ENCODE data around the gene MEF2D.

The MEF2D gene

DNA sequence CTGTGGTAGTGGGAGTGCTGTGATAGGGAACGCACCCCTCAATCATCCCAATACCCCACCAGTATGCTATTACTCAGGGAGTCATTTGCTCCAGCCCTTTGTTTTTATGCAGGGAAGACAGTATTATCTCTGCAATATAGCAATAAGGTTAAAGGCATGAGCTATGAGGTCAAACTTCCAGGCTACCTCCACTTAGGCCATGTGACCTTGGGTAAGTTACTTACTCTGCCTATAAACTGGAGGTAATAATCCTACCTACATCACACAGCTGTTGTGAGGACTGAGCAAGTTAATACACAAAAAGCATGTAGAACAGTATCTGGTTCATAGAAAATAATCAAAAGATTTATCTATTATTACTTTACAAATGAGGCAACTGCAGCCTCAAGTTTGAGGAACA lies 30.1 kb downstream of the MEF2D start:
- DNase-seq (ENCODE audit: low spot score), result no peak

GRCh38 chr1:156468693-156469345 lies 31.8 kb downstream of the MEF2D start:
- DNase-seq (ENCODE audit: low spot score), result no peak

DNA sequence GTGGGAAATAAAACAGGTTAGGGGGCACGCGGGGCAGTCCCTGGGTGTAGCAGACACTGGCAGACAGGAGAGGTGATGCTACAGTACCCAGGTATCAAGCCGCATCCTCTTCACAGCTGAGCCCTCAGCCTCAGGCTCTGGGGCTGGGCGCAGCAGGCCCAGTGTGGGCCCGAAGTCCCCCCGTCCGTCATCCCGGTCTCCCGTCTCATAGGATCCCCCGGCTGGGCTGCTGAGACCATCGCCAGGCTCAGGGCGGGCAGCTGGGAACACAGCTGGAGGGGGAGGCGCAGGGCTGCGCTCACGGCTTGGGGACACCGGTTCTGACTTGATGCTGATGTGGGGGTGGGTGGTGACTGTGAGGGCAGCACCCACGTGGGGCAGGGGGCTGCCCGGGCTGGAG lies 32.7 kb downstream of the MEF2D start:
- DNase-seq (ENCODE audit: low spot score), result no peak

DNA sequence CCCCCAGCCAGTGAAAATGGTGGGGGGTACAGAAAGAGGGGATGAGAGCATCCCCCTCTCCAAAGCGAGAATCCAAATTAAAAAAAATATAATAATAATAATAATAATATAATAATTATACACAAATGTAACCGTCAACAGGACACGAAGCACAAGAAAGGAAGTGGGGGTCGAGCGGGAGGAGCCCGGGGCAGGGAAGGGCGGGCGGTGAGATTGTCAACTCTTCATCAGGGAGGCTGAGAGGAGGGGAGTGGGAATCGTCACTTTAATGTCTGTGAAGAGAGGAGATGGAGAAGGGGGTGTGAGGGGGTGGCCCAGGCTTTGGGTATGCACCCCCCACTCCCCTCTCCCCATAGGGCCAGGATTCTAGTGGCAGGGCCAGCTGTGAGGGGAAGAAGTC lies 33.2 kb downstream of the MEF2D start:
- no peak for DNase-seq (ENCODE audit: low spot score)

DNA sequence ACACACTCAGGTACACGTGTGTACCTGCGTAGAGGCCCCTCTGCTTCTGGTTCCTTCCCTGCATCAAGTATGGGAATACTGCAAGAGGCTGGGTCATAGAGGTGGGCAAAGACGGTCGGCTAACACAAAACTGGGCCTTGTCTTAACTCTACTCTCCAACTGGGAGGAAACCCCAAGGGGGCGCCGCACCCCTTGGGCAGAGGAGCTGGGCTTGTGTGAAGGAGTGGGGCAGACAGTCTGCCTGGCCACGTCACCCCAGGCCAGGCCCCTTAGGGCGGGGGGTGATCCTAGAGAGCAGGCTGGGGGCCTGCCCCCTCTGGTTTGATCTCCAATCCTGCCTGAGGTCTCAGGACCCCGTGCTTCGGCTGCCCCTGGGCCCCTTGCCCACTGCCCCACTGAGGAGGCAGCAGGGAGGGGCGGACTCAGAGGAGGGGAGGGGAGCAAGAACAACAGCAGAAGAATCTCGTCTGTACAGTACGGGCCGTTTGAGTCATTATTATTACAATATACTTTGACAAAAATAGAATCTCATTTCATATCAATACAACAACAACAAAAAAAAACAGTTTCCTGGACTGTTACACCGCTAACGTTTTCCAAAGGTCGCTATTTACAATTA lies 34.7 kb downstream of the MEF2D start:
- DNase-seq (ENCODE audit: low spot score), result no peak

DNA sequence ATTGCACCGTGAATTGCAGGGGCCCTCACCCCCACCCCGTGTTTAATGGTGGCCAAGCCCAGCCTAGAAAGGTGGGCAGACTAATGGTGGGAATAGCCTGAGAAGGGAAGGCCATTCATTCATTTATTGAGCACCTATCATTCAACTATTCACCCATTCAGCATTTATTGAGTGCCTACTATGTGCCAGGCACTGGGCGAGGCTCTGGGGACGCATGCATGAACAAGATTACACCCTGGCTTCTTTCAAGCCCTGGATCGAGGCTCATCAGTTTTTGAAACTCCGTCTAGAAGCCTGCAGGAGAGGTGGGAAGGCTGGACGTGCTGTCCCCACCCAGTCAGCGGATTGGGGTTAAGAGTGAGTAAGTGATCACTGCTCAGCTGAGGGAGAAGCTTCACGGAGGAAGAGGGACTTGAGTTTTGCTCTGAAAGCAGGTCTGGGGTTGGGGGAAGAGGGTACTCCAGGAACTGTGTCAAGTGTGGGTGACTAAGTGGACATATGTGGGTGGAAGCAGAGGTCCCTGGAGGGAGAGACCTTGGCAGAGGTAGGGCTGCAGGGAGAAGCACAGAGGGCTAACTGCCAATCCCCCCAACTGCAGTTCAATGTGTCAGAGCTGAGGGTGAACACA lies 35.6 kb downstream of the MEF2D start:
- DNase-seq (ENCODE audit: low spot score), result no peak

DNA sequence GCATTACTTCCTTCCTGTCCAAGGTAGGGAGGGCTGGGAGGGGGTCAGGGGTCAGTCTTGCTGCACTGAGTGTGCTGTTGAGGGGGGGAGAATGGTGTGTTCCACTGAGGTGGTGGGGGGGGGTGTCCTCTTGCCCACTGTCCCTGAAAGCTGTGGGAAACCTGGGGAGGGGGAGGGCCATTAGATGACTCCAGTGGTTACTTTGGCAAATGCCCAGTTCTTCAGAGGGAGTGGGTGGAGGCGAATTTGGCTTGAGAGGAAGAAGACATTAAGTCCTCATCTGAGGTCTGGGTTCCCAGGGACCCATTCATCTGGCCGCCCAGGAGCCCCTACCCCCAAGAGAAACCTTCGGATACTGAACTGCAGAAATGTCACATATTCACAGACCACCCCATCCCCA lies 36.2 kb downstream of the MEF2D start:
- no peak for DNase-seq (ENCODE audit: low spot score)

GRCh38 chr1:156463874-156464273 lies 36.7 kb downstream of the MEF2D start:
- DNase-seq (ENCODE audit: low spot score), result no peak

GRCh38 chr1:156462954-156463795 lies 37.4 kb downstream of the MEF2D start:
- no peak for DNase-seq (ENCODE audit: low spot score)

- DNase-seq (ENCODE audit: low spot score), result no peak
Observed at GRCh38 chr1:156461781-156462647, 38.6 kb downstream of the MEF2D start.

GRCh38 chr1:156461109-156461508 lies 39.5 kb downstream of the MEF2D start:
- no peak for DNase-seq (ENCODE audit: low spot score)

DNA sequence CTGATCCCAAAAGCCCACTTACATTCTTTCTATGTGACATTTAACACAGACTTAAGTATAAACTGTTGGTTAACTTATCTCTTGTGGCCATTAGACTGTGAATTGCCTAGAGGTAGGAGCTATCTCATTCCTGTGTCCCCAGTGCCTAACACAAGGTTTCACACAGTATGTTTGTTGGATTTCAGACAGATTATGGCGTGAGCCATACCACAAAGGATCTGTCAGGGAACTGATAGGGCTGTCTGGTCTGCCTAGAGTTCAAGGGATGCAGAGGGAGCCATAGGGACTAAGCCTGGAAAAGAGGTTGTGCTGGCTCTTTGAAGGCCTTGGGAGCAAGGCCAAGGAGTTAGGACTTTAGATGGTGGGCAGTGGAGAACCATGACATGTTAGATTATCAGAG lies 40.0 kb downstream of the MEF2D start:
- DNase-seq (ENCODE audit: low spot score), result no peak

DNA sequence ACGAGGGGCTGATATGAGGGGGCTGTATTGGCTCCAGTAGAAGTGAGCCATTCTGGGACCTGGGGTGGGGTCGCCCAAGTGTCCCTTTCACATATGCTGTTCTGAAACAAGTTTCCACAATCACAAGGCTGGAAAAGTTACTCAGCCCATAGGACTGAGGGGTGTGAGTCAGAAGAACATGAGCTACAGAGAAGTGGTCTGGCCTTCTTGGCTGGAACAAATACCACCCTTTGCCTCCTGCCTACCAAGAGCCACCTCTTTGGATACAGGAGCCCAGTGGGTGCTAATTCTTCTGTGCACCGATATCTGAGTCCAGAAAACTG lies 42.4 kb downstream of the MEF2D start:
- DNase-seq (ENCODE audit: low spot score), result no peak

DNA sequence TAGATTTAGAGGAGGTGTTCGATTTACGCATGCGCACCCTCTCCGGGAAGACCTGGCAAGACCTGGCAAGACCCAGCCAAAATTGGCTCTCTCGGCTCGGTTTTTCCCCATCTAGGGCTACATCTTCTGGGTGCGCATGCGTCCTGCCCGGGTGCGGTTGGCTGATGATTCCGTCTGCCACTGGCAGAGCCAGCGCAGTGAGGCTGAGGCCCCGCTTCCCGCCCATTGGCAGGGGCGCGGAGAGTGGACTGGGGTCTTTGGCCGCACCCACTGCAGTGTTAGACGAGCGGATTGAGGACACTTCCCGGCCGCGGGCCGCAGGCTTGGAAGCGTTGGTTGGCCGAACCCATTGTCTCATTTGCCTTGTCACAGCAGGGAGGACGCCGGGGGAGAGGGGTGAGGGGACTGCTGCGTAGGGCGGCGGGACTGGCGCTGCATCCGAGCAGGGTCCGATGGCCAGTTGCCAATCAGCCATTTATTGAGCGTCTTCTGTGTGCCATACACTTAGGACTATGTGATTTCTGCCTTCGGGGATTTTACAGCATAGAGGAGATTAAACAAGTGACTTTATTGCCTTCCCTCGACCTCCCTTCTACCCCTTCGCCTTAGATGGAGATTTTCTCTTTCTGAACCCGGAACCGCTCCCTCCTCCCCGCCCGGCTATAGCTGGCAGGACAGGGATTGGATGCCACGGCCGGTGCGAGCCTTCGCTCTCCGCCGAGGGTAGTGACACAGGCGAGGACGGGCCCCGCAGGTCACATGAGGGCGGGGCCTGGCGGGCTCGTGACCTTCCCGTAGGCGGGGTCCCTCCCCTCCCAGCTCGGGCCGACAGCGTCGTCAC lies 43.7 kb downstream of the MEF2D start:
- DNase-seq (ENCODE audit: low spot score), result peak; percentile 98

- DNase-seq (ENCODE audit: low spot score), result no peak
Observed at GRCh38 chr1:156455362-156455761, 45.2 kb downstream of the MEF2D start.

GRCh38 chr1:156452907-156453306 lies 47.7 kb downstream of the MEF2D start:
- no peak for DNase-seq (ENCODE audit: low spot score)

DNA sequence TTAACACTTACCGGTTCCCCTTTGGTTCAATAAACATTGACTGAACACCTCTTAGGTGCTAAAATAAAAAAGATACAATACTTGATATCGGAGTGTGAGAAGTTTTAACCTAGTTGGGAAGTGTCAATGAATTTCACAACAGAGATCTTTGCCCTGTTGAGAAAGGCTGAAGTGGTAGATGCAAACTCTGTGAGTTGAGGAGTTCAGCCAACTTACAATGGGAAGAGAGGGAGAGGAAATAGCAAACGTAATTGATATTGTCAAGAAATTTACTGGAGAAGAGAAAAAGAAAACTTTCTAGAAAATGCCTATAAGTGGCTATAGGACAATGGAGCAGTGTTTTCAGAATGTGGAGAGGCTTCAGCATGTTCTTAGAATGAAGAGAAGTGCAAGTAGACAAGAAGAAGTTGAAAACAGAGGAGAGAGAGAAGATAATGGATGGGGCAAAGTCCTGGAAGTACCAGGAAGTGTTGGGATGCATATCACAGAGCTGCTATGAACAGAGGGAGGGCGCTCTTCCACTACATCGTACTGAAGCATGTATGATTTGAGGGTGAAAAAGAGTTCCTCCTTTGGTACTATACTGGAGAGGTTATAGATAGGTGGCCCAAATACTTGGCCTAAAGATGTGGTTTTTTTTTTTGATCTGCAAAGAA lies 48.9 kb downstream of the MEF2D start:
- DNase-seq (ENCODE audit: low spot score), result no peak

- DNase-seq (ENCODE audit: low spot score), result no peak
Observed at GRCh38 chr1:156448134-156448967, 52.2 kb downstream of the MEF2D start.

- peak; percentile 82 for DNase-seq (ENCODE audit: low spot score)
Observed at GRCh38 chr1:156445789-156446263, 54.7 kb downstream of the MEF2D start.

Data from pons (tissue), 1 donor.